WTC11 (cell line): ENCODE measurements around the gene WDFY4. TPM values are rescaled to one million over a fixed set of nuclear protein-coding genes. Genes with fewer than 3 reads are reported as not detected.

Source experiments
- ATAC-seq: fragments of 200-7000 bp; cut with Tn5 transposase; 2 replicates; pipeline ENCODE4 v1.10.0; 2021; ENCODE audit warnings: mild to moderate bottlenecking, moderate library complexity
- CTCF ChIA-PET: fragments of 300-600 bp; sonication (Branson Sonifier 250); formaldehyde crosslinking; loops from one replicate; lab custom pipeline; 2021; ENCODE audit warnings: antibody characterized with exemption; lab: Charles Lee
- POLR2A ChIA-PET: fragments of 350-600 bp; sonication (Branson Sonifier 250); formaldehyde crosslinking; loops from one replicate; lab custom pipeline; 2021; ENCODE audit warnings: antibody characterized with exemption; lab: Charles Lee
- DNase-seq: peaks from one replicate; pipeline ENCODE4 v3.0.0; 2021; ENCODE audit warnings: low spot score
- H3K27ac Mint-ChIP-seq: 2 replicates; pipeline ENCODE4 v1.8.0; 2021; ENCODE audit warnings: mixed read lengths
- H3K27me3 Mint-ChIP-seq: 2 replicates; pipeline ENCODE4 v1.8.0; 2021; ENCODE audit warnings: low read depth, mild to moderate bottlenecking, moderate library complexity, mixed read lengths
- H3K36me3 Mint-ChIP-seq: 2 replicates; pipeline ENCODE4 v1.8.0; 2021; ENCODE audit warnings: mixed read lengths
- H3K4me1 Mint-ChIP-seq: 2 replicates; pipeline ENCODE4 v1.8.0; 2022; ENCODE audit warnings: mixed read lengths
- H3K4me3 Mint-ChIP-seq: 2 replicates; pipeline ENCODE4 v1.8.0; 2021; ENCODE audit warnings: mild to moderate bottlenecking, moderate library complexity, mixed read lengths
- H3K9me3 Mint-ChIP-seq: 2 replicates; pipeline ENCODE4 v1.8.0; 2021; ENCODE audit warnings: mixed read lengths
- AFF4 ChIP-seq: sonication (generic); formaldehyde crosslinking; IDR thresholded peaks from 2 replicates; pipeline ENCODE4 v1.8.1; 2023; ENCODE audit warnings: mild to moderate bottlenecking, missing genetic modification reagents, borderline replicate concordance
- CDX4 ChIP-seq: fragments of 250-450 bp; sonication (Bioruptor Pico); IDR thresholded peaks from 2 replicates; pipeline ENCODE4 v1.9.0; 2021; ENCODE audit warnings: moderate library complexity, mild to moderate bottlenecking, inconsistent platforms, borderline replicate concordance
- CTCF ChIP-seq: fragments of 200-600 bp; IDR thresholded peaks from 2 replicates; pipeline ENCODE4 v1.8.0; 2022; ENCODE audit warnings: antibody characterized with exemption
- ELF4 ChIP-seq: sonication (generic); formaldehyde crosslinking; IDR thresholded peaks from 2 replicates; pipeline ENCODE4 v1.8.1; 2022; ENCODE audit warnings: low read depth, mild to moderate bottlenecking, moderate library complexity, missing genetic modification reagents
- ESRRA ChIP-seq: sonication (generic); formaldehyde crosslinking; IDR thresholded peaks from 2 replicates; pipeline ENCODE4 v1.8.1; 2022; ENCODE audit warnings: mild to moderate bottlenecking, missing genetic modification reagents, borderline replicate concordance
- FOXK1 ChIP-seq: sonication (generic); formaldehyde crosslinking; IDR thresholded peaks from 2 replicates; pipeline ENCODE4 v1.8.0; 2022; ENCODE audit warnings: mild to moderate bottlenecking, moderate library complexity, missing genetic modification reagents
- IRF2 ChIP-seq: sonication (generic); formaldehyde crosslinking; IDR thresholded peaks from 2 replicates; pipeline ENCODE4 v1.8.0; 2022; ENCODE audit warnings: low read depth, missing genetic modification reagents, borderline replicate concordance
- JUN ChIP-seq: sonication (generic); formaldehyde crosslinking; IDR thresholded peaks from 2 replicates; pipeline ENCODE4 v1.8.0; 2023; ENCODE audit warnings: mild to moderate bottlenecking, missing genetic modification reagents
- MLX ChIP-seq: sonication (generic); formaldehyde crosslinking; IDR thresholded peaks from 2 replicates; pipeline ENCODE4 v1.8.1; 2023; ENCODE audit warnings: mild to moderate bottlenecking, missing genetic modification reagents, moderate library complexity
- NFATC4 ChIP-seq: fragments of 250-450 bp; sonication (Bioruptor Pico); IDR thresholded peaks from 2 replicates; pipeline ENCODE4 v1.9.0; 2021; ENCODE audit warnings: mild to moderate bottlenecking
- NR1H2 ChIP-seq: sonication (generic); formaldehyde crosslinking; IDR thresholded peaks from 2 replicates; pipeline ENCODE4 v1.9.0; 2021; ENCODE audit warnings: mild to moderate bottlenecking, moderate library complexity, missing genetic modification reagents
- PRRX2 ChIP-seq: fragments of 250-450 bp; sonication (Bioruptor Pico); IDR thresholded peaks from 2 replicates; pipeline ENCODE4 v1.8.0; 2021; ENCODE audit warnings: mild to moderate bottlenecking
- SMAD3 ChIP-seq: sonication (generic); formaldehyde crosslinking; IDR thresholded peaks from 2 replicates; pipeline ENCODE4 v1.8.0; 2022; ENCODE audit warnings: missing genetic modification reagents, mild to moderate bottlenecking, borderline replicate concordance
- STAT6 ChIP-seq: sonication (generic); formaldehyde crosslinking; conservative IDR thresholded peaks from 2 replicates; pipeline ENCODE4 v1.8.1; 2023; ENCODE audit warnings: mild to moderate bottlenecking, low read depth, missing genetic modification reagents, moderate library complexity
- USF1 ChIP-seq: sonication (generic); formaldehyde crosslinking; IDR thresholded peaks from 2 replicates; pipeline ENCODE4 v1.8.0; 2022; ENCODE audit warnings: mild to moderate bottlenecking, missing genetic modification reagents
- ZBTB21 ChIP-seq: sonication (generic); formaldehyde crosslinking; IDR thresholded peaks from 2 replicates; pipeline ENCODE4 v1.8.1; 2023; ENCODE audit warnings: mild to moderate bottlenecking, missing genetic modification reagents, borderline replicate concordance
- ZBTB43 ChIP-seq: sonication (generic); formaldehyde crosslinking; IDR thresholded peaks from 2 replicates; pipeline ENCODE4 v1.8.1; 2023; ENCODE audit warnings: mild to moderate bottlenecking, missing genetic modification reagents
- ZNF219 ChIP-seq: sonication (generic); formaldehyde crosslinking; IDR thresholded peaks from 2 replicates; pipeline ENCODE4 v1.8.0; 2023; ENCODE audit warnings: missing genetic modification reagents, mild to moderate bottlenecking, borderline replicate concordance
- ZNF232 ChIP-seq: sonication (generic); formaldehyde crosslinking; IDR thresholded peaks from 2 replicates; pipeline ENCODE4 v1.8.0; 2022; ENCODE audit warnings: mild to moderate bottlenecking, missing genetic modification reagents
- total RNA-seq: library from RNA; stranded (reverse); gene quantifications from 3 replicates; pipeline ENCODE4 v1.2.3, GENCODE V29; 2021

Gene WDFY4
- total RNA-seq, 1 experiment from 2014 or later: 0.13 TPM

GRCh38 chr10:48983648-48984351 lies 299.1 kb downstream of the WDFY4 start (continued):
- TF ChIP-seq NFATC4 (CRISPR knock-in tag): no peak
- TF ChIP-seq USF1 (CRISPR knock-in tag): no peak
- no peak for TF ChIP-seq AFF4 (CRISPR knock-in tag)
- no peak for TF ChIP-seq MLX (CRISPR knock-in tag)
- no peak for TF ChIP-seq ESRRA
- TF ChIP-seq FOXK1 (CRISPR knock-in tag): no peak
- TF ChIP-seq JUN (CRISPR knock-in tag): no peak

GRCh38 chr10:48985621-48986158 lies 301.0 kb downstream of the WDFY4 start:
- DNase-seq: no peak
- H3K4me1 Mint-ChIP-seq: no peaks in the 10 kb centered on the region

More at GRCh38 chr10:48985621-48986158, 301.0 kb downstream of the WDFY4 start:
- no peak overlapping the region for H3K4me3 Mint-ChIP-seq
- H3K27me3 Mint-ChIP-seq: no peaks in the 10 kb centered on the region
- H3K36me3 Mint-ChIP-seq: no peaks in the 10 kb centered on the region
- H3K9me3 Mint-ChIP-seq: no peaks in the 10 kb centered on the region
- no peak overlapping the region for H3K27ac Mint-ChIP-seq
- ATAC-seq: no peak
- CTCF ChIA-PET: interaction anchor here (1.1 to 1.6 kb wide), 3 partner anchors 16 to 330 kb away, joined by 3 to 4 read pairs (median 4); no protein-coding TSS in a partner anchor
- TF ChIP-seq CTCF (no peak), ZNF232 (CRISPR knock-in tag) (no peak), CDX4 (CRISPR knock-in tag) (no peak), SMAD3 (CRISPR knock-in tag) (no peak), ESRRA (no peak), IRF2 (CRISPR knock-in tag) (no peak), ELF4 (CRISPR knock-in tag) (no peak), PRRX2 (CRISPR knock-in tag) (no peak), ZBTB21 (no peak), ZNF219 (no peak), JUN (CRISPR knock-in tag) (no peak), NR1H2 (CRISPR knock-in tag) (no peak), STAT6 (CRISPR knock-in tag) (no peak), ZBTB43 (CRISPR knock-in tag) (no peak)
- POLR2A ChIA-PET: interaction anchor here (0.8 kb wide), 1 partner anchor 179 kb away, joined by 3 read pairs; no protein-coding TSS in a partner anchor
